HTERT RPE-1 (cell line): ENCODE measurements around the gene SACS.
"Not testable (repeated sequence)": the region's sequence is repeated elsewhere in the genome, so short reads cannot be mapped to it uniquely, and the experiment has no call there.

ENCODE experiments used
- in situ Hi-C: fragments of 300-500 bp; cut with MboI; formaldehyde crosslinking; loops from 4 replicates; pipeline ENCODE4 v1.14.3; 2020; ENCODE audit warnings: low sequenced_read_pairs

SACS gene

GRCh38 chr13:23320926-23321534, 112.5 kb downstream of the SACS start:
- in situ Hi-C loops = no loop called here

GRCh38 chr13:23319883-23320224, 113.6 kb downstream of the SACS start:
- in situ Hi-C loops = no loop called here

GRCh38 chr13:23314837-23315236, 118.7 kb downstream of the SACS start:
- in situ Hi-C loops = not testable (repeated sequence)

GRCh38 chr13:23292586-23292985, 140.9 kb downstream of the SACS start:
- in situ Hi-C loops = no loop called here

- in situ Hi-C loops = no loop called here
These were observed 143.6 kb downstream of the SACS start for GRCh38 chr13:23289917-23290357.

GRCh38 chr13:23288995-23289394, 144.5 kb downstream of the SACS start:
- in situ Hi-C loops = no loop called here

- in situ Hi-C loops = no loop called here
These were observed 144.9 kb downstream of the SACS start for GRCh38 chr13:23288564-23288963.

GRCh38 chr13:23279321-23279720, 154.2 kb downstream of the SACS start:
- in situ Hi-C loops = no loop called here
